HL-60 (cell line): ENCODE results near the gene ARHGEF37.
A peak's percentile ranks its signal among the peaks of the same experiment; 100 is the strongest.

Experiments used
- DNase-seq, 2 experiments: peaks; one replicate each; pipeline ENCODE4 v3.0.0-alpha.2; 2010 to 2020; ENCODE audit warnings: low read depth in 1 of 2, low spot score in 1 of 2
- H3K27ac ChIP-seq: fragments of 250-450 bp; sonication (Bioruptor Pico); replicated peaks from 2 replicates; pipeline ENCODE4 v1.5.1; 2020; ENCODE audit warnings: mild to moderate bottlenecking, moderate library complexity
- H3K27me3 ChIP-seq: fragments of 250-450 bp; sonication (Bioruptor Pico); 2 replicates; pipeline ENCODE4 v1.5.1; 2021; ENCODE audit warnings: mild to moderate bottlenecking, moderate library complexity; ENCODE audit not compliant: insufficient read depth, poor library complexity, severe bottlenecking
- H3K4me3 ChIP-seq: replicated peaks from 2 replicates; pipeline ENCODE4 v1.5.1; 2011; ENCODE audit warnings: mild to moderate bottlenecking, control low read depth, low read length; ENCODE audit not compliant: insufficient read depth
- CTCF ChIP-seq: IDR thresholded peaks from one replicate; pipeline ENCODE4 v1.5.1; 2011; ENCODE audit warnings: low read length, control low read depth, inconsistent platforms; ENCODE audit not compliant: insufficient read depth
- GABPA ChIP-seq: IDR thresholded peaks from 2 replicates; pipeline ENCODE4 v1.6.1; 2012; ENCODE audit warnings: low read depth
- POLR2AphosphoS5 ChIP-seq: IDR thresholded peaks from 2 replicates; pipeline ENCODE4 v1.6.1; 2012; ENCODE audit warnings: low read depth
- REST ChIP-seq: IDR thresholded peaks from 2 replicates; pipeline ENCODE4 v1.6.1; 2012; ENCODE audit warnings: low read depth; ENCODE audit not compliant: insufficient replicate concordance
- SPI1 ChIP-seq: IDR thresholded peaks from 2 replicates; pipeline ENCODE4 v1.6.1; 2012; ENCODE audit warnings: low read depth, mild to moderate bottlenecking, borderline replicate concordance

ARHGEF37 gene

GRCh38 chr5:149682532-149683075 lies 101.3 kb downstream of the ARHGEF37 start:
- TF ChIP-seq POLR2AphosphoS5 (no peak), GABPA (no peak), REST (no peak), CTCF (no peak), SPI1 (peak; percentile 22; the same call in 1 of the 2 replicates)
- H3K27ac ChIP-seq: no peak overlapping the region
- DNase-seq: peak in 1 of 2 experiments; percentile 39
- H3K4me3 ChIP-seq: no peak overlapping the region
- no peaks in the 10 kb centered on the region for H3K27me3 ChIP-seq

- no peak for DNase-seq
- Histone ChIP-seq H3K27me3 (no peaks in the 10 kb centered on the region), H3K27ac (no peak overlapping the region), H3K4me3 (no peak overlapping the region)
- TF ChIP-seq POLR2AphosphoS5 (no peak), SPI1 (no peak), REST (no peak), GABPA (no peak), CTCF (no peak)
Measured at GRCh38 chr5:149683964-149684363, 102.7 kb downstream of the ARHGEF37 start.

- no peaks in the 10 kb centered on the region for H3K27me3 ChIP-seq
Measured at GRCh38 chr5:149684371-149684770, 103.1 kb downstream of the ARHGEF37 start.

More at GRCh38 chr5:149684371-149684770, 103.1 kb downstream of the ARHGEF37 start:
- DNase-seq: no peak
- no peak for TF ChIP-seq SPI1
- TF ChIP-seq REST: no peak
- no peak for TF ChIP-seq POLR2AphosphoS5
- no peak for TF ChIP-seq GABPA
- no peak for TF ChIP-seq CTCF
- Histone ChIP-seq H3K27ac (no peak overlapping the region), H3K4me3 (no peak overlapping the region)
